Erythroblast (primary cell): ENCODE data around the gene ILF2.

Source experiments
- GATA1 ChIP-seq: IDR thresholded peaks from 2 replicates; pipeline ENCODE4 v1.6.1; 2011; ENCODE audit warnings: low read depth, mild to moderate bottlenecking, control low read depth, low read length, moderate library complexity
- POLR2A ChIP-seq: IDR thresholded peaks from 2 replicates; pipeline ENCODE4 v1.6.1; 2011; ENCODE audit warnings: mild to moderate bottlenecking, low read length

DNA sequence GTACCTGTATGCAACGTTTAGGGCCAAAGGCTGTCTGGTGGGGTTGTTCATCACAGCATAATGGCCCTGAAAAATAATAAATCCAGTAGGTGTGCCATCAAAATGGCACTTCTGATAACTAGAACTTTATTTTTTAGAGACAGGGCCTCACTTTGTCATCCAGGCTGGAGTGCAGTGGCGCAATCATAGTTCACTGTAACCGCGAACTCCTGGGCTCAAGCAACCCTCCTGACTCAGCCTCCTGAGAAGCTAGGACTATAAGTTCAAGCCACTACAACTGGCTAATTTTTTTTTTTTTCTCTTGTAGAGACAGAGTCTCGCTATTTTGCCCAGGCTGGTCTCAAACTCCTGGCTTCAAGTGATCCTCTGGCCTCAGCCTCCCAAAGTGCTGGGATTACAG is 7.6 kb downstream of the ILF2 start:
- TF ChIP-seq POLR2A (no peak), GATA1 (no peak)
